ENCODE measurements around the gene IFNLR1. TPM values are rescaled to one million over a fixed set of nuclear protein-coding genes. Genes with fewer than 3 reads are reported as not detected.

IFNLR1 gene
- total and polyA plus RNA-seq, 2 of the 8 experiments (the other 6 are each of a cell fraction or from before 2014, with no cell fraction given) = 6.8 to 10.1 TPM

DNA sequence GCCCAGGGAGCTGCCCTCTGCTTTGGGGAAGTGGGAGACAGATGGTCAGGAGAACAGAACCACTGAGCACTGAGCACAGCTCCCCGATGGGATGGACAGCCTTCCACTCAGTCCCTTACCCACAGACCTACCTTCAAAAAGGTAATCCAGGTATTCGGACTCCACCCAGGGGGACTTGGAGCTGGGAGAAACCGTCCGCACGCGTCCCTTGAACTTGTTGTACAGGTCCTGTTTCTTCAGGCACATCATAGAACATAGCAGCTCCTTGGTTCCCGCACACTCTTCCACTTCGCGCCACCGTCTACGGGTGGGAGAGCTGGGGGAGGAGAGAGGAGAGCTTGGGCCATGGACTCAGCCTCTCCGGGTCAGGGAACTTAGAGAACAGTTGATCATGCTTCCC lies 17.8 kb downstream of the IFNLR1 start:
- Histone ChIP-seq H3K4me1 (replicated peaks in 1 of 4; ENCODE audit: control insufficient read depth in 3 of 4, insufficient read depth in 4 of 4, low read length in 3 of 4) (no peaks in the 10 kb centered on the region), H2AK5ac (ENCODE audit: low read depth, low read length) (no peak overlapping the region), H3K9ac (replicated peaks in 1 of 4; ENCODE audit: extremely low read depth in 1 of 4, low read depth in 3 of 4, low read length in 3 of 4) (no peak overlapping the region), H3K27me3 (replicated peaks in 1 of 4; ENCODE audit: control insufficient read depth in 3 of 4, extremely low read depth in 1 of 4, insufficient read depth in 3 of 4, low read length in 3 of 4) (no peaks in the 10 kb centered on the region), H3K79me1 (ENCODE audit: low read depth, low read length) (no peaks in the 10 kb centered on the region), H4K20me1 (replicated peaks in 1 of 2; ENCODE audit: control insufficient read depth in 1 of 2, insufficient read depth in 2 of 2, low read length in 2 of 2) (peaks cover 0 to 1% of the 10 kb centered on the region in 2 experiments), H3K36me3 (ENCODE audit: control insufficient read depth in 2 of 4, insufficient read depth in 4 of 4, low read length in 3 of 4) (peaks cover 0 to 8% (median 2%) of the 10 kb centered on the region in 4 experiments; a peak in 4 of 8 replicates), H4K8ac (ENCODE audit: extremely low read depth, insufficient read depth, low read length) (no peak overlapping the region), H2AFZ (ENCODE audit: low read length) (no peak overlapping the region), H2BK15ac (ENCODE audit: low read length) (no peak overlapping the region), H2BK12ac (ENCODE audit: low read depth, low read length) (no peak overlapping the region), H3K4ac (replicated peaks; ENCODE audit: insufficient read length, low read depth, low read length) (no peak overlapping the region), H3K18ac (ENCODE audit: extremely low read depth, low read length) (no peak overlapping the region), H3K9me3 (ENCODE audit: insufficient read depth in 2 of 2, low read depth in 1 of 2, low read length in 1 of 2) (no peaks in the 10 kb centered on the region), H3K27ac (ENCODE audit: low read depth, low read length) (no peak overlapping the region), H3K4me3 (ENCODE audit: extremely low read depth in 1 of 4, insufficient read depth in 2 of 4, low read depth in 3 of 4, low read length in 4 of 4) (no peak overlapping the region), H3K56ac (replicated peaks; ENCODE audit: insufficient read length, low read depth, low read length) (no peak overlapping the region), H3K23ac (ENCODE audit: insufficient read length) (no peak overlapping the region), H3K4me2 (ENCODE audit: insufficient read depth in 1 of 2, low read depth in 2 of 2, low read length in 2 of 2) (no peak overlapping the region), H2BK120ac (replicated peaks; ENCODE audit: low read depth, low read length) (no peak overlapping the region), H3K79me2 (ENCODE audit: control insufficient read depth in 1 of 2, insufficient read depth in 2 of 2, low read length in 2 of 2) (no peaks in the 10 kb centered on the region), H4K5ac (ENCODE audit: insufficient read length, low read depth, low read length) (no peak overlapping the region), H2BK5ac (ENCODE audit: low read depth, low read length) (no peak overlapping the region), H3K14ac (ENCODE audit: insufficient read length) (no peak overlapping the region), H2BK20ac (ENCODE audit: low read length) (no peak overlapping the region), H3K23me2 (ENCODE audit: low read depth, low read length) (no peaks in the 10 kb centered on the region), H4K91ac (replicated peaks; ENCODE audit: insufficient read length, low read length) (no peak overlapping the region)
- 92% methylated on average over 12 of the region's 12 CpGs; no CpG with 5 or more reads in 1 of the 2 experiments for WGBS, 2 experiments (ENCODE audit: extremely low coverage in 1 of 2, insufficient coverage in 1 of 2, insufficient read length in 1 of 2, insufficient replicate concordance in 2 of 2, low coverage in 1 of 2, low lambda C conversion rate in 2 of 2, missing lambda C conversion rate in 1 of 2)
- ChIA-PET POLR2A (ENCODE audit: partially characterized antibody) (interaction anchor here (0.6 to 1.2 kb wide), 3 partner anchors 9 to 16 kb away, joined by 3 to 5 read pairs (median 4); no protein-coding TSS in a partner anchor), CTCF (ENCODE audit: partially characterized antibody) (interaction anchor here (0.9 to 3.9 kb wide), 6 partner anchors 13 to 222 kb away, joined by 3 to 42 read pairs (median 5); no protein-coding TSS in a partner anchor)
- no peak for FAIRE-seq
- DNase-seq (ENCODE audit: low read depth in 1 of 2, low spot score in 2 of 2) = no peak
- TF ChIP-seq SP1 (IDR thresholded peaks at IDR 0.05; ENCODE audit: low read depth, low read length) (no peak), SIN3A (conservative IDR thresholded peaks at IDR 0.05 in 1 of 2, IDR thresholded peaks at IDR 0.05 in 1 of 2; ENCODE audit: low read depth in 1 of 2, low read length in 2 of 2) (no peak), SUZ12 (IDR thresholded peaks at IDR 0.05; ENCODE audit: low read length) (no peak), GTF2F1 (IDR thresholded peaks at IDR 0.05; ENCODE audit: borderline replicate concordance, low read depth, low read length) (no peak), TCF12 (IDR thresholded peaks at IDR 0.05; ENCODE audit: low read depth, low read length) (no peak), RAD21 (IDR thresholded peaks at IDR 0.05 in 1 of 2, conservative IDR thresholded peaks at IDR 0.05 in 1 of 2; ENCODE audit: low read depth in 2 of 2, low read length in 2 of 2) (no peak), BCL11A (IDR thresholded peaks at IDR 0.05; ENCODE audit: low read depth in 2 of 2, low read length in 2 of 2) (no peak), TAF1 (IDR thresholded peaks at IDR 0.05; ENCODE audit: low read depth, low read length) (no peak), POLR2AphosphoS5 (IDR thresholded peaks at IDR 0.05; ENCODE audit: low read depth, low read length) (no peak), CREB1 (IDR thresholded peaks at IDR 0.05) (no peak), RFX5 (IDR thresholded peaks at IDR 0.05; ENCODE audit: borderline replicate concordance, low read depth, low read length) (no peak), PHF8 (conservative IDR thresholded peaks at IDR 0.05; ENCODE audit: low read depth, low read length) (no peak), TBP (IDR thresholded peaks at IDR 0.05; ENCODE audit: low read depth, low read length) (no peak)
- TF ChIP-seq, protein P1, sequence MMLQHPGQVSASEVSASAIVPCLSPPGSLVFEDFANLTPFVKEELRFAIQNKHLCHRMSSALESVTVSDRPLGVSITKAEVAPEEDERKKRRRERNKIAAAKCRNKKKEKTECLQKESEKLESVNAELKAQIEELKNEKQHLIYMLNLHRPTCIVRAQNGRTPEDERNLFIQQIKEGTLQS (IDR thresholded peaks at IDR 0.05; ENCODE audit: insufficient read depth, low read depth, low read length) = no peak

All from H1 (cell line).